Activated naive CD4-positive, alpha-beta T cell treated with anti-CD3 and anti-CD28 coated beads for 36 hours (primary cell): ENCODE data around the gene KCNMA1. TPM values are rescaled to one million over a fixed set of nuclear protein-coding genes. Genes with fewer than 3 reads are reported as not detected.

ENCODE experiments used
- CTCF ChIA-PET: fragments of 350-600 bp; sonication (Branson Sonifier 250); formaldehyde crosslinking; loops from one replicate; lab custom pipeline; 2021; ENCODE audit warnings: antibody characterized with exemption; lab: Charles Lee
- DNase-seq: peaks from one replicate; pipeline ENCODE4 v3.0.0-alpha.2; 2020
- H3K27ac Mint-ChIP-seq: one replicate; pipeline ENCODE4 v1.8.0; 2021; ENCODE audit warnings: mild to moderate bottlenecking, mixed read lengths
- H3K27me3 Mint-ChIP-seq: one replicate; pipeline ENCODE4 v1.8.0; 2021; ENCODE audit warnings: low read depth, mixed read lengths
- H3K36me3 Mint-ChIP-seq: one replicate; pipeline ENCODE4 v1.8.0; 2021; ENCODE audit warnings: low read depth, mixed read lengths
- H3K4me1 Mint-ChIP-seq: one replicate; pipeline ENCODE4 v1.8.0; 2021; ENCODE audit warnings: low read depth, mixed read lengths
- H3K4me3 Mint-ChIP-seq: one replicate; pipeline ENCODE4 v1.8.0; 2021; ENCODE audit warnings: mild to moderate bottlenecking, moderate library complexity, mixed read lengths
- H3K9me3 Mint-ChIP-seq: one replicate; pipeline ENCODE4 v1.8.0; 2021; ENCODE audit warnings: mixed read lengths
- intact Hi-C: fragments of 100-400 bp; cut with micrococcal nuclease; formaldehyde crosslinking; loops from one replicate; pipeline ENCODE4 v1.15.1; 2023
- total RNA-seq, 2 experiments: library from RNA; stranded (reverse); gene quantifications; one replicate each; pipeline ENCODE4 v1.2.3, GENCODE V29; 2021

The KCNMA1 gene
- total RNA-seq, 2 experiments from 2014 or later: not detected

DNA sequence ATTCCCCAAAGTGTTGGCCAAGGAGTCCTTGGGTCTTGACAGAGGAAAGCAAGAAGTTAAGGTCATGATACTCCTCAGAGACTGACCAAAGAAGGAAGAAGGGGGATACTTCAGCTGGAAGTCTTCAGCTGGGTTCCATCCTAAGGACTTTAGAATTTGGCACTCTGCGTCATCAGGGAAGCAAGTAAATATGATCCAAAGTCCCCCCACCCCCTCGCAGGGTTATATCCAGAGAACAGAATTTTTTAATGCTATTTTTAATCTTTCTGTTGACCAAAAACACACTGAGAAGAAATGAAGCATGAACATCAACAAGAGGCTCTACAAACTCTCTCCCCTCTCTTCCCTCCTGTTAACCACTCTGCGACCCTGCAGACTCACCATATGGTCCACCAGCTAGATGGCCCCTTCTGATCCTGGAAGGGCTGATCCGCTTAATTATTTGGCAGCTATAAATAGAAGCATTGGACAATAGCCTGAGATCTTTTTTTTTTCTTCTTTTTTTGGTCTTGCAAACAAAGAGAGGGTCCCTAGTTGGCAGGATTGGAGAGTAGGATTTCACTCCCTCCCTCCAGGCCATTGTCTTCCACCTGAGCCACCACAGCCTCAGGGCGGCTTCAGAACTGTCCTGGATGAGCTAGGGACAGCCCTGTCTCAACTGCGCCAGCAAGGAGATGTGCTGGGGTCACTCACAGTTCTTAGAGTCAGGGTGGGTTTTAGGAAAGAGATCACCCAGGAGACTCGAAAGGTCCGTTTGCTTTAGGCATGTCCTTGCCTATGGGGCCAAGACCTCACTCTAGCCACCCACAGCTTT lies 196.0 kb downstream of the KCNMA1 start:
- H3K4me1 Mint-ChIP-seq: no peaks in the 10 kb centered on the region
- no peak overlapping the region for H3K27ac Mint-ChIP-seq
- no peaks in the 10 kb centered on the region for H3K27me3 Mint-ChIP-seq
- no peaks in the 10 kb centered on the region for H3K9me3 Mint-ChIP-seq
- CTCF ChIA-PET: interaction anchor here (0.7 kb wide), 1 partner anchor 1860 kb away, joined by 3 read pairs; no protein-coding TSS in a partner anchor
- H3K4me3 Mint-ChIP-seq: no peak overlapping the region
- DNase-seq: no peak
- intact Hi-C loops: no loop called here
- H3K36me3 Mint-ChIP-seq: no peaks in the 10 kb centered on the region

DNA sequence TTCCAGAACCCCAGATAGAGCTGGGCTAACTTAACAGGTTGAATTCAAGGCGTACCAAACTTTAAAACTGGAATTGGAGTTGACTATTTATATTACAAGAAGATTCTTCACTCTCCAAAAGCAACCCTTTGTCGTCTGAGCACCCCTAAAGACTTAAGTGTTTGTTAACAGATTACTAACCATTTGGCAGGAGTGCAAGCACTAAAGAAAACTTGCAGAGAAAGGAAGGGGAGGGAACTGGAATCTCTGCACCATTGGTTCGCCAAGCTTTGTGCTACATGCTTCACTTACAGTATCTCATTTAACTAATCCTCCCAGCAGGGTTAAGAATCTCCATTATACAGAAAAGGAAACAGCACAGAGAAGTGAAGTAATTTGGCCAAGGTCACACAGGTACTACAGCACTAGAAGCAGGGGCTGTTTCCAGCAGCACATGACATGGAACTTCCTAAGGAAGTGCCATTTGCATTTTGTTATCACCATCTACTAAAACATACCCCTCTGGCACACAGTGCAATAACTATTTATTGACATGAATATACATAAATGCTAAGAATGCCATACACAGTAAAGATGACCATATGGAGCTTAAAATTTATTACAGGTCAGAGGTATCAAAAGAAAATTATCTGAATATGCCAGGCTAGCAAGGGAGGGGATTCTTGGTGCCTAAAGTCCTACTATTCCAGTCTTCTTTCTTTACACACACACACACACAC lies 201.2 kb downstream of the KCNMA1 start:
- DNase-seq: no peak
- H3K27ac Mint-ChIP-seq: no peak overlapping the region
- no peaks in the 10 kb centered on the region for H3K9me3 Mint-ChIP-seq
- H3K36me3 Mint-ChIP-seq: no peaks in the 10 kb centered on the region
- H3K27me3 Mint-ChIP-seq: no peaks in the 10 kb centered on the region
- CTCF ChIA-PET: no interaction called here
- no peak overlapping the region for H3K4me3 Mint-ChIP-seq
- no peaks in the 10 kb centered on the region for H3K4me1 Mint-ChIP-seq
- intact Hi-C loops: no loop called here

DNA sequence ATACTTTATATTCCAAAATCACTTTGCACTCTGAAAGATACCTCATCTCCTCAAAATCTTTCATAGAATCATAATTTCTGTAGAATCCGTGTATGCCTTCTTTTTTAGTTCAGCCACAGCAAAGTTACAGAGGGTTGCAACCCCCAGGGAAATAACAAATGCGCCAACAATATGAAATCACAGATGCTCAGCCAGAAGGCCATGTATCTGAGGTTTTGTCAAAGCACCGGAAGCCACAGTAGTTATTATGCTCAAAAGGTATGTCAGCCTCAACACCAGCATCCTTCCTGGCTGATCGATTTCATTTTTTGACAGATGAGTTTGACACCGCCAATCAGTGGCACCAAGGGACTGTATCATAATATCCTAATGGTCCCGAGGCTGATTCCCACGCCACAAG lies 204.1 kb downstream of the KCNMA1 start:
- Mint-ChIP-seq H3K27me3 (peaks cover 2% of the 10 kb centered on the region), H3K27ac (no peak overlapping the region)
- CTCF ChIA-PET: no interaction called here

DNA sequence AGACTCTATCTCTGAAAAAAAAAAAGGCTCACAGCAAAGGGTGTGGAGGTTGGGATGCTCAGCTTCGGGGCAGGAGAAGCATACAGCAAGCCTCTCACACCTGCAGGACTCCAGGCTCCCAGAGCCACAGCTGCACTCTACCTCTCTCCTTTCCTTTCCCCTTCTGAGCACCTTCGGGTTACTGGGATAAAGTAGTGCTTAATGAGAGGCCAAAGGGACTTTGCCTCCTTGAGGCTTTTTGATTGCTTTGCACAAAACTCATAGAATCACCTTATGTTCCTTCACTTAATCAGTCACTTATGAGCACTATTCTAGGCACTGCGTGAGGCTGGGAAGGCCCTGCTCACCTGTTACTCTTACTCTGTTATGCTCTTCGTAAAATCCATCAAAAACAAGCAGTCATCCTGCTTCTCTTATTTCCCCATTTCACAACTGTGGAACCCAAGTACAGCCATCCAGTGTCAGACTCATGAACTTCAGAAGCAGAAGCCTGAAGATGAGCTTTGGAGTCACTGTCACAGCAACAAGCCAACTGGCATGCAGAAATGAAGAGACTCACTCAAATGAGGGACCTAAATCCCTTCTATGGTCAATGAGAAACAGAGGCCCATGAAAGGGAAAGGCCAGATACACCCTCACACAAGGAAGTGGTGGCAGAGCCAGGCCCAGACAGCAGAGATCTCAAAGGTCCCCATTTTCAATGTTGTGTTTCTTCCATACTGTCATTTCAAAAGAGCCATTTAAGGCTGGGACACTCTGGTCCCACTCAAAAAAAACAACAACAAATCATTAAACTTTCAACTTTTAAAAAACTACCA lies 205.4 kb downstream of the KCNMA1 start:
- Mint-ChIP-seq H3K4me3 (no peak overlapping the region), H3K27ac (no peak overlapping the region), H3K4me1 (no peaks in the 10 kb centered on the region), H3K9me3 (no peaks in the 10 kb centered on the region), H3K27me3 (peaks cover 6% of the 10 kb centered on the region), H3K36me3 (no peaks in the 10 kb centered on the region)
- CTCF ChIA-PET: no interaction called here
- DNase-seq: no peak
- intact Hi-C loops: no loop called here

More for the DNA sequence above, 204.1 kb downstream of the KCNMA1 start:
- H3K4me3 Mint-ChIP-seq: no peak overlapping the region
- no peak for DNase-seq
- H3K9me3 Mint-ChIP-seq: no peaks in the 10 kb centered on the region
- no peaks in the 10 kb centered on the region for H3K36me3 Mint-ChIP-seq
- intact Hi-C loops: no loop called here
- no peaks in the 10 kb centered on the region for H3K4me1 Mint-ChIP-seq

DNA sequence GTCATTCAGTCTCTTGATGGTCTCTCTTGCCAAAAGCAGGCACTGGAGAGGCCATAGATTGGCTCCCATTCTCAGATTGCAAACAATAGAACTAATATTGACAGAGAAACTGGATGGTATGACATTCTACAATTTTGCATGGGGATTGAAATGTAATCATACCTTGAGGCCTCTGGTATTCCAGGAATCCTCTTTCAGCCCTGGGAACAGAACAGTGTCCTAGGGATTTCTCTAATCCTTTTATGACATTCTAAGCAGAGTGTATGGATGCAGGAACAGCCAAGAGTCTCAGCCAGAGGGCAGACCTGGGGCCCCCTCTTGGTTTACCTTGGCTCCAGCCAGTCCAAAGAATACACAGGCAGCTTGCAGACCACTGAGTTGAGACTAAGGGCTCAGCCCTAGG lies 206.4 kb downstream of the KCNMA1 start:
- H3K4me3 Mint-ChIP-seq: no peak overlapping the region
- intact Hi-C loops: no loop called here
- H3K36me3 Mint-ChIP-seq: no peaks in the 10 kb centered on the region
- CTCF ChIA-PET: no interaction called here
- no peaks in the 10 kb centered on the region for H3K9me3 Mint-ChIP-seq
- H3K4me1 Mint-ChIP-seq: no peaks in the 10 kb centered on the region
- DNase-seq: no peak
- H3K27ac Mint-ChIP-seq: no peak overlapping the region
- peaks cover 6% of the 10 kb centered on the region for H3K27me3 Mint-ChIP-seq

DNA sequence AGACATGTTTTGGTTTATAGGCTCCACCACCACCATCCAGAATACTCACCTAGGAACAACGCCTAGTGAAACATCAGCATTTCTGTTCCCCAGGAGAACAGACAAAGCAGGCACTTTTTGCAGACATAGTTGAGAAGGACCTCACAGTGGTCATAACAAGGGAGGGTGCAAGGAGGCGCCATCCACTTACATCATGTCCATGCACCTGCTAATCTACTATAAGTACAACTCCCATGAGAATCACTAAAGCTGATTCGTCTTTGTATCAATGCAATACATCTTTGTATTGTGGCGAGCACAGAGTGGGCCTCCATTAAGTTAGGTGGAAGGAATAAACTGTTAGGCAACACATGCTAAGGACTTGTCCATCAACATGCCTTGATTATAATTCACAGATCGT lies 207.1 kb downstream of the KCNMA1 start:
- CTCF ChIA-PET: interaction anchor here (0.6 kb wide), 2 partner anchors 200 to 256 kb away, joined by 3 read pairs; no protein-coding TSS in a partner anchor
- peaks cover 6% of the 10 kb centered on the region for H3K27me3 Mint-ChIP-seq
- H3K27ac Mint-ChIP-seq: no peak overlapping the region
- H3K9me3 Mint-ChIP-seq: no peaks in the 10 kb centered on the region
- H3K36me3 Mint-ChIP-seq: no peaks in the 10 kb centered on the region
- DNase-seq: no peak
- intact Hi-C loops: no loop called here
- H3K4me1 Mint-ChIP-seq: no peaks in the 10 kb centered on the region
- no peak overlapping the region for H3K4me3 Mint-ChIP-seq

DNA sequence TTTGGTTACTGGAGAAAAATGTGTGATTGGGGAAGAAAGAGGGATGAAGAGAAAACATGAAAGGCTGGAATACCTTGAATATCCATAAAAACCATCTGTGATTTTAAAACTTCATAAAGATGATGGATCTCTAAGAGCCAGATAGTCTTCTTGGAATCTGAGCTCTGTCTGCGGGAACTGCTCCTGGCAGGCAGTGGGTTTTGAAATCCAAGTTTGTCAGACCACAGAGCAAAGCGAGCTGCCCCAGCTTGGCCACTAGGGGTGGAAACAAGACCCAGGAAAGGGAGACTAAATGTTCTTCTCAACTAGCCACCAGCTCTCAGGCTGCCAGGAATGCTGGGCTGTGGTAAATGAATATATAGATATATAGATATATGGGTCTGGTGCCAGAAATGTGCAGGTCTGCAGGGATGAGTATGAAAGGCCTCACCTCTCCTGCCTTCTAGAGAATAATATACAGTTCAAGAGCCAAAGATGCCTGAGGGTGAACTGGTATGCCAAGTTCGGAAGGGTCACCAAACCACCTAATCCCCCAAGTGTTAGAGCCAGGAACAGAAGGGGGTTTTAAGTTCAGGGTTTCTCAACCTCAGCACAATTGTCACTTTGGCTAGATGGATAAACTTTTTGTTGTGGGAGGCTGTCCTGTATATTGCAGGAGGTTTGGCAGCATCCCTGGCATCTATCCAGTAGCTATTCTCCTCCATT lies 208.8 kb downstream of the KCNMA1 start:
- Mint-ChIP-seq H3K4me3 (no peak overlapping the region), H3K9me3 (no peaks in the 10 kb centered on the region), H3K4me1 (no peaks in the 10 kb centered on the region), H3K36me3 (no peaks in the 10 kb centered on the region), H3K27ac (no peak overlapping the region), H3K27me3 (peaks cover 11% of the 10 kb centered on the region)
- CTCF ChIA-PET: no interaction called here
- no peak for DNase-seq
- intact Hi-C loops: no loop called here

DNA sequence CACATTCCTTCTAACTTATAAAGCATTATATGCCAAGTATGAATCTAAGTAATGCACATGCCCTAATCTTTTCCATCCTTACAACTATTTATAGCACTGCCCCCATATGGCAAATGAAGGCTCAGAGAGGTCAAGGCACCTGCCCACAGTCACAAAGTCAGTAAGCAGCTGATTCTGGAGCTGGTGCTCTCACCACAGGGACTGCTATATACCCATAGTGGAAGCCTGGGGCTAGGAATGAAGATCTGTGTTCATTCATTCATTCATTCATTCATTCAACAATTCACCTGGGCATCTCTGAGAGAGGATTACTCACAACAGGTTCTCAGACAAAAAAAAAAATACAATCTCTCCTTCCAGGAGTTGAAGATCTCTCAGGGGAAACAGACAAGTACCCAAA lies 213.4 kb downstream of the KCNMA1 start:
- peaks cover 9% of the 10 kb centered on the region for H3K27me3 Mint-ChIP-seq
- CTCF ChIA-PET: no interaction called here
- intact Hi-C loops: no loop called here
- no peaks in the 10 kb centered on the region for H3K9me3 Mint-ChIP-seq
- H3K27ac Mint-ChIP-seq: no peak overlapping the region
- H3K4me3 Mint-ChIP-seq: no peak overlapping the region
- no peak for DNase-seq
- H3K4me1 Mint-ChIP-seq: no peaks in the 10 kb centered on the region
- no peaks in the 10 kb centered on the region for H3K36me3 Mint-ChIP-seq

DNA sequence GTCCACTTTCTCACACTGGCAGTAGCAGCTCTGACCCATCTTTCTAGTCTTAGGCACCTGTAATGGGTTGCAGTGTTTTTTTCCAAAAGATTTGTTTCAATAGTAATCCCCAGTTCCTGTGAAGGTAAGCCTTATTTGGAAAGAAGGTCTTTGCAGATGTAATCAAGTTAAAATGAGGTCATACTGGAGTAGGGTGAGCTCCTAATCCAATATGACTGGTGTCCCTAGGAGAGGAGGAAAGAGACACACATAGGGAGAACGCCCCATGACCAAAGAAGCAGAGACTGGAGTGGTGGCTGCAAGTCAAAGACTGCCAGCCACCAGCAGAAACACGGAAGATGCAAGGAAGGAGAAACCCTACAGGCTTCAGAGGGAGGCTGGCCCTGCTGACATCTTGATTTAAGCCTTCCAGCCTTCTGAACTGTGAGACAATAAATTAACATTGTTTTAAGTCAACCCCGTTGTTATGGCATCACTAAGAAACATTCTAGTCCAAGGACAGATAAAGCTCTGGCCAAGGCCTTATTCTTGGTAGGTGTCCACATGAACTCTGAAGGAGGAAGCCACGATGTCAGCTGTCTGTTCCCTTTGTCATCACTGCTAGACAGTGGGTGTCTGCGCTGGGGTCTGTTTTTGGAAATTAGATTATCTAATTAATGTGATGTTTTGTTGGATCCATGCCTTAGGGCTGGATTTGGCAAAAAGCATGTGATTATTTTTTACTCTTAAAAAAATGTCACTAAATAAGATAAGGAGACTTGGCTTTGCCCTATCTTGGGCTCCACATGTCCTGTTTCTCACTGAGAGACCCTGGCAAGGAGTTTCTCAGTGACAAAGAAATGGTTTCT lies 214.9 kb downstream of the KCNMA1 start:
- no peaks in the 10 kb centered on the region for H3K36me3 Mint-ChIP-seq
- no peaks in the 10 kb centered on the region for H3K4me1 Mint-ChIP-seq
- CTCF ChIA-PET: no interaction called here
- intact Hi-C loops: no loop called here
- no peaks in the 10 kb centered on the region for H3K9me3 Mint-ChIP-seq
- no peak overlapping the region for H3K27ac Mint-ChIP-seq
- DNase-seq: no peak
- peaks cover 5% of the 10 kb centered on the region for H3K27me3 Mint-ChIP-seq
- no peak overlapping the region for H3K4me3 Mint-ChIP-seq

DNA sequence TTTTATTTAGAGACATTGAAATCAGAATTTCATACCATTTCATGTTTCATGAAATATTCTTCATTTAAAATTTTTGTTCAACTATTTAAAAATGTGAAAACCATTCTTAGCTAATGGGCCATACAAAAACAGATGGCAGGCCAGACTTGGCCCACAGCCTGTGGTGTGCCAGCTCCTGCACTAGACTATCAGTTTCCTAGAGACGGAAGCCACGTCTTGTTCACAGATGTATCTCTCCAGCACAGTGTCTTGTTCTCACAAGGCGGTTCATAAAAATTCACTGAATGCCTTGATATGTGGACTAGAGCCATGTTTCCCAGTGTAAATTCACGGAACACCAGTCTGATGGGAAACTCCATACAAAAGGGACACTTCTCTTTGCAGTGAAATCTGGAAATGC lies 216.0 kb downstream of the KCNMA1 start:
- no peak for DNase-seq
- Mint-ChIP-seq H3K9me3 (no peaks in the 10 kb centered on the region), H3K4me1 (no peaks in the 10 kb centered on the region), H3K27me3 (peaks cover 5% of the 10 kb centered on the region), H3K36me3 (no peaks in the 10 kb centered on the region), H3K4me3 (no peak overlapping the region), H3K27ac (no peak overlapping the region)
- intact Hi-C loops: no loop called here
- CTCF ChIA-PET: no interaction called here

DNA sequence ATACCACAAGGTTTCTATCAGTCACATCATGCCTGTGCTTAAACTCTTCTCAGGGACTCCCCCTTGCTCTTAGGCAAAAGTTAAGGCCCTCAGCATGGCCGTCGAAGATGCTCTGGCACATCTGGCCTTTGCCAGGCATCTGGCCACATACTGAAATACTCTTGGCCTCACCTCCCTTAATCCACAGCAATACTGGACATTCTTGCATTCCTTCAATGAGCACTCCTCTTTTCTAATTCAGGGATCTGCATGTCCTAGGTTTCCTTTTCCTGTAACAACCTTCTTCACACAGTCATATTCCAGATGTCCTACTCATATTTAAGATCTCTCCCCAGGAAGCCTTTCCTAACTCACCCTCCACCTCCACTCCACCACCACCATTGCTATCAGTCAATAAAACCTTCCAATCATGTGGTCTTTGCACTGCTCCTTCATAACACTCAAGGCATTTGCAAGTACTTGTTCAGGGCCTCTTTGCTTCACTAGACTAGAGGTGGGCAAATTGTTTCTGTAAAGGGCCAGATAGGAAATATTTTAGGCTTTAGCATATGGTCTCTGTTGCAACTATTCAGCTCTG lies 216.6 kb downstream of the KCNMA1 start:
- H3K4me1 Mint-ChIP-seq: no peaks in the 10 kb centered on the region
- intact Hi-C loops: no loop called here
- no peaks in the 10 kb centered on the region for H3K9me3 Mint-ChIP-seq
- DNase-seq: no peak
- H3K4me3 Mint-ChIP-seq: no peak overlapping the region
- H3K27me3 Mint-ChIP-seq: peaks cover 5% of the 10 kb centered on the region
- no peaks in the 10 kb centered on the region for H3K36me3 Mint-ChIP-seq
- H3K27ac Mint-ChIP-seq: no peak overlapping the region
- CTCF ChIA-PET: no interaction called here
